Neutrophil (primary cell): Measurements from ENCODE around the gene FEV.

Experiments
- H3K27ac ChIP-seq: fragments of 200-600 bp; sonication (generic); 2 replicates; pipeline ENCODE4 v1.5.1; 2016; ENCODE audit warnings: mild to moderate bottlenecking, moderate library complexity
- H3K27me3 ChIP-seq: fragments of 200-600 bp; sonication (generic); 2 replicates; pipeline ENCODE4 v1.6.0; 2016; ENCODE audit warnings: mild to moderate bottlenecking
- H3K36me3 ChIP-seq: fragments of 200-600 bp; sonication (generic); 2 replicates; pipeline ENCODE4 v1.5.1; 2017
- H3K4me1 ChIP-seq, 2 experiments: fragments of 200-600 bp in 1 of 2; sonication (generic) in 1 of 2; 1 replicate in 1 of 2; 2 replicates in 1 of 2; pipeline versions ENCODE4 v1.5.1 to v1.6.1; 2013 to 2016; ENCODE audit warnings: low read depth in 1 of 2, low read length in 1 of 2, mild to moderate bottlenecking in 1 of 2, moderate library complexity in 1 of 2; ENCODE audit not compliant: control insufficient read depth in 1 of 2, insufficient read depth in 1 of 2
- H3K4me3 ChIP-seq, 2 experiments: fragments of 200-600 bp in 1 of 2; sonication (generic) in 1 of 2; 1 replicate in 1 of 2; 2 replicates in 1 of 2; pipeline ENCODE4 v1.5.1; 2013 to 2016; ENCODE audit warnings: low read depth in 1 of 2, low read length in 1 of 2, mild to moderate bottlenecking in 1 of 2, moderate library complexity in 1 of 2
- H3K9me3 ChIP-seq: fragments of 200-600 bp; sonication (generic); 2 replicates; pipeline ENCODE4 v1.5.1; 2016
- TF ChIP-seq, protein P1 (sequence below): fragments of 200-600 bp; sonication (generic); IDR thresholded peaks from 2 replicates; pipeline ENCODE4 v1.5.1; 2016; ENCODE audit warnings: antibody characterized with exemption

The FEV gene

DNA sequence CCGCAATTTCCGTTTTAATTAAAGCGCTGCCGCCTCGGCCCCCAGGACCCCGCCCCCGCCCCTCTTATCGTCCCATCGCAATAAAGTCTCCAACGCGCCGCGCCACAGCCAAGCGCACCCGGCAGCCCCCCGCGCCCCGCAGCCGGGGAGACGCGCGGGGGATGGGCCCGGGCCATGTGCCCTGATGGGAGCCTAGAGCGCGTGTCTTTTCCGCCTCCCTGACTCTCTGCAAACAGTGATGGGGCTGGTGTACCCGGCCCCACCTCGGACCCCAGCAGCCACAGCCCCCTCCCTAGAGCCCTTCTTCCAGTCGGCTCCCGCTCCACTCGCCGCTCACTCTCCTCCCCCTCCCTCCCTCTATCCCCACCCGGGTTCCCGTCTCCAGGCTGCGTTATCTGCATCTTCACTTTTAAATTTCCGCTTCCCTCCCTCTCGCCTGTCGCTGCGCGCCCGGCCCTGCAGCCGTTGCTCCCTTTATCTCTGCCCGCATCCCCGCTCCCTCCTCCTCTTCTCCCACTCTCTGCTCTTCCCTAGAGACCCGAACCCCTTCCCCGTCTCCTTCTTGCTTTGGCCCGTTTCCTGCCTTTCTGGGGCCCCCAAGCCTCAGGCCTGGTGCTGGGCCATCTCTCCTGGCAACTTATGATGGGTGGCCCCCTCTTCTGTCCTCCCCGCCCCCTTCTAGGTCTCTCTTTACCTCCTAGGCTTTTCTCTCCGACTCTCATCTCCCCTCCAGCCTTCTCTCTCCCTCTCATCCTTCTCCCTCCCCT is 524 bp upstream of the FEV start:
- H3K36me3 ChIP-seq = no peaks in the 10 kb centered on the region
- TF ChIP-seq, protein P1, sequence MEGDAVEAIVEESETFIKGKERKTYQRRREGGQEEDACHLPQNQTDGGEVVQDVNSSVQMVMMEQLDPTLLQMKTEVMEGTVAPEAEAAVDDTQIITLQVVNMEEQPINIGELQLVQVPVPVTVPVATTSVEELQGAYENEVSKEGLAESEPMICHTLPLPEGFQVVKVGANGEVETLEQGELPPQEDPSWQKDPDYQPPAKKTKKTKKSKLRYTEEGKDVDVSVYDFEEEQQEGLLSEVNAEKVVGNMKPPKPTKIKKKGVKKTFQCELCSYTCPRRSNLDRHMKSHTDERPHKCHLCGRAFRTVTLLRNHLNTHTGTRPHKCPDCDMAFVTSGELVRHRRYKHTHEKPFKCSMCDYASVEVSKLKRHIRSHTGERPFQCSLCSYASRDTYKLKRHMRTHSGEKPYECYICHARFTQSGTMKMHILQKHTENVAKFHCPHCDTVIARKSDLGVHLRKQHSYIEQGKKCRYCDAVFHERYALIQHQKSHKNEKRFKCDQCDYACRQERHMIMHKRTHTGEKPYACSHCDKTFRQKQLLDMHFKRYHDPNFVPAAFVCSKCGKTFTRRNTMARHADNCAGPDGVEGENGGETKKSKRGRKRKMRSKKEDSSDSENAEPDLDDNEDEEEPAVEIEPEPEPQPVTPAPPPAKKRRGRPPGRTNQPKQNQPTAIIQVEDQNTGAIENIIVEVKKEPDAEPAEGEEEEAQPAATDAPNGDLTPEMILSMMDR = no peak
- H3K27me3 ChIP-seq = peaks cover 100% of the 10 kb centered on the region
- H3K9me3 ChIP-seq = no peaks in the 10 kb centered on the region
- H3K27ac ChIP-seq = no peak overlapping the region
- peaks cover 0 to 4% of the 10 kb centered on the region in 2 experiments for H3K4me1 ChIP-seq
- H3K4me3 ChIP-seq = no peak overlapping the region

DNA sequence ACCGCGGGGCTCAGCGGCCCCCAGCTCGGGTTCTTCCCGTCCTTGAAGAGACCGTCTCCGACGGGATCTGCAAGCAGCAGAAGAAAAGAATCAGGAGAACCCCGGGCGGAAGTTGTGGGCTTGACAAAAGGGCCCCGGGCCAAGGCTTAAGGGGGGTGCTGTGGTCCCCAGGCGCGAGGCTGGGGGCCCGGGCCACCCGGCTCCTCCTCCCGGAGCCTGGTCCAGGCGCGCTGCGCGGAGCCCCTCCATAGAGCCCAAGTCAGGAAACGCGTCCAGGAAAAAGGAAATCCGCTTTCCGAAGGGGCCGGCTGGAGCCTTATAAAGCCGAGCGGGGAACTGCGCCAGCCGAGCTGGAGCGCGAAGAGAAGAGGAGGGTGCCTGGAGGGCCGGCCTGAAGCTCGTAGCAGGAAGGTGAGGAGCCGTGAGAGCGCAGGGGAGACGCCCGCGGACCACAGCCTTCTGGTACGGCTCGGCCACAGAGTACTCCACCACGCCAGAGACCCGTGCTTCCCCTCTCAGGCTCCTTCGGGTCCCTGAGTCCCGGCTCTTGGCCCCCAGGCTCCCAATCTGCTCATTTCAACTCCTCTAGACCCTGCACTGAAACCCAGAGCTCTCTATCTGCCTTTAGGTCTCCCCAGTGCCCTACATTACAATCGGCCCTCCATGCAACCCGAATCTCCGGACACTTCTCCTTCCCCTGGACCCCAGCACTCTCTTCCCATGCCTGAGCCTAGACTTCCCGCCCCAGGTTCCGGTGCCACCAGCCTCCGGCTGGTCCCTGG is 554 bp downstream of the FEV start:
- H3K4me3 ChIP-seq = no peak overlapping the region
- no peaks in the 10 kb centered on the region for H3K36me3 ChIP-seq
- H3K4me1 ChIP-seq = peaks cover 0 to 4% of the 10 kb centered on the region in 2 experiments
- H3K27ac ChIP-seq = no peak overlapping the region
- peaks cover 100% of the 10 kb centered on the region for H3K27me3 ChIP-seq
- H3K9me3 ChIP-seq = no peaks in the 10 kb centered on the region
- TF ChIP-seq, protein P1 = no peak

DNA sequence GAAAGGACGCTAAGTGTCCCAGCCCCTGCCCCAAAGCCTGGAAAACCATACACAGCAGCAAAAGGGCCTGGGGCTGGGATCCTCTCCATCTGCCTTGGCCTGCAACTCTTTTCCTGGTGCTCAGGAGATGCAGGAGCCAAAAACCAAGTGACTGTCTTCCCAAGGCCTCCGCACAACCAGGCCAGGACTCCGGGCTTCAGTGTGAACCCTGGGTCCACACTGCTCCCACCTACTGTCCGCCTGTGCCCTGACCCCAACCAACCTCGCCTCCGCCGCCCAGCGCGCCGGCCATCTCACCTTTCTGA is 1.1 kb downstream of the FEV start:
- Histone ChIP-seq H3K9me3 (no peaks in the 10 kb centered on the region), H3K4me1 (peaks cover 0 to 4% of the 10 kb centered on the region in 2 experiments), H3K27me3 (peaks cover 100% of the 10 kb centered on the region), H3K4me3 (no peak overlapping the region), H3K27ac (no peak overlapping the region), H3K36me3 (no peaks in the 10 kb centered on the region)
- TF ChIP-seq, protein P1 = no peak

DNA sequence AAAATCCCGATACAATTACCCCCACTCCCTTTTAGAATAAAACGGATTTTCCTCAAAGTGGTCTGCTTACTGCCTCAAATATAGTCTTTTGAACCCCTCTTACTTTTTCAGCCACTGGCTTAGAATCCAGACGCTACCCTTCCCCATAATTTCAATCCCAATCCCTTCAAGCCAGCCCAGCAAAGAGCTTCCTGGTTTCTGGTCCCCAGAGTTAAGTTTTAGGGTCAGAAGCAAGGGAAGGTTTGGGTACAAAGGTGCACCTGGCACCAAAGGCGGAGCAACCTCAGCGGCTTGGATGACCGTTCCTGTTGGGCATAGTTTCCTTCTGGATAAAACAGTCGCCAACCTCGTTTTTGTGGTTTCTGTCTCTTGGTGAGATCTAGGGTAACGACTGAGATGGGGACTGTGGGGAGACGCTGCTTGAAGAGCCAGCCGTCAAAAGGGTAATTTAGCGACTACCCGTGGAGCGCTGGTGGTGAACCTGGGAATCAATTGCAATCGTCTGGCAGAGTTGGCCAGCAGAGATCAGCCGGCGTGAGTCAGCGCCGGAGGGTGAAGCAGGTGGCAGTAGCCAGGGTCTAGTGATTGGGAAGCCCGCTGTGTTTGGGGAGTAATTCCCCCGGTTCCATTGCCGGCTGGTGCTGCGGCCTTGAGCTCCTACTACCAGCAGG is 1.6 kb downstream of the FEV start:
- H3K36me3 ChIP-seq = no peaks in the 10 kb centered on the region
- H3K4me3 ChIP-seq = no peak overlapping the region
- TF ChIP-seq, protein P1 = no peak
- no peak overlapping the region for H3K27ac ChIP-seq
- peaks cover 100% of the 10 kb centered on the region for H3K27me3 ChIP-seq
- H3K9me3 ChIP-seq = no peaks in the 10 kb centered on the region
- H3K4me1 ChIP-seq = peaks cover 0 to 4% of the 10 kb centered on the region in 2 experiments

DNA sequence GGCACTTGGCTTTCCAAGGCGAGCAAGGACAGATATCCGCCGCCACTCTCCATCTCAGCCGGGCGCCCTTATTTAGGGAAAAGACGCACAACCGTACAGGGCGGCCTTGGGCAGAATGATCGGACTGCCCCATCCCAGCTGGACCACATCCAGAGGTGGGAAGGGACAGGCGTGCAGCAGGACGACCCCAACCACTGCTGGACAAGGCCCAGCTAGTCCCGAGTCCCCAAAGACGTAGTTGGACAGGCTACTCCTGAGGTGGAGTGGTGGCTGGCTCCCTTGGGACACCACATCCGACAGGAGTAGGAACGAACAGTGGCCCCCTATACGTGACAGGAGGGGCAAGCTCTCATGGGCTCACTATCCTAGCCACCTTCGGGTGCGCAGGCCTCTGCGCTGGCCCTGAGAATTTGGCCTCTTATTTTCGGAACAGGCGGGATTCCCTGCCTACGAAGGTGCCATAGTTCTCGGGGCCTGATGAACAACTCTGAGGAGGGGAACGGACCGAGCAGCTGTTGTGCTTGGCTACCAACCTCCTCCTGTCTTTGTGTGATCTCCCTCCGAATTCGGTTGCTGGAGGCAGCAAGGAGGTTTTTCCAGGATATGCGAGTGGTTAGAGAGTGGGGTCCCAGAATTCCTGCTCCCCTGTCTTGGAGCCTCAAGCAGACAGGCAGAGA is 2.3 kb downstream of the FEV start:
- H3K36me3 ChIP-seq = no peaks in the 10 kb centered on the region
- no peaks in the 10 kb centered on the region for H3K9me3 ChIP-seq
- TF ChIP-seq, protein P1 = no peak
- no peak overlapping the region for H3K27ac ChIP-seq
- H3K4me1 ChIP-seq = peaks cover 0 to 4% of the 10 kb centered on the region in 2 experiments
- H3K27me3 ChIP-seq = peaks cover 100% of the 10 kb centered on the region
- no peak overlapping the region for H3K4me3 ChIP-seq
